Measurements from ENCODE around the gene TTLL11. TPM values are rescaled to one million over a fixed set of nuclear protein-coding genes. Genes with fewer than 3 reads are reported as not detected.

The TTLL11 gene
- total RNA-seq, 2 experiments from 2014 or later = 0.56 to 1.4 TPM

DNA sequence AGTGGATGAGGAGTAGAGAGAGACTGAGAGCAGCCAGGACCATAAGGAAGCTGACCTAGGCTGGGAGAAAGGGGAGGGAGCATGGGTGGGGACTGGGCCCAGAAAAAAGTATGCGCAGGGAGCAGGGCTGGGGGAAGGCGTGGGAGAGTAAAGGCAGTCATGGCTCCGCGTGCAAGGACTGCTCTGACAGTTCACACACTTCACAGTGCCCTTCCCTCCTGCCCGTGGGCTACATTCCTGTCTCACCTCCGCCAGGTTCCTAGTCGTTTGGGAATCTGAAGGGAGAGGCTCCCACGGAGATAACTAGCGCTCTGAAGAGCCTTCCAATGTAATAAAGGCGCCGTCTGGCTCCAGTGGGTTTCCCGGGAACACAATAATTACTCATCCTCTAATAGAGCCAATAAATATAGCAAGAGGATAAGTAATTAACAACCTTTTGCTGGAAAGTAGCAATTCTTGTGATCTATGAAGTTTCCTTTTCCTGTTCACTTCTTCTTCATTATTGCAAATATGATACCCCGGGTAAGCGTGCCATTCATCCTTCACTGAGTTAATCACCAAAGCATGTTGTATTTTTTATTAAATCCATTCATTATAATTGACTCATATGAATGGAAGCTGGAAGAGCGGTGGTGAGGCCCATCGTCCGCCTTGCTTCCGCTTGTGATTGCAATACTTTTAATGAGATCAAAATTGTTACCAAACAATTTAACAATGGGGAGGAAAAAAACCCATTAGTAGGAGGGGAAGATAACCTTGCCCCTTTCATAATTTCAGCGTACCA lies 39.3 kb downstream of the TTLL11 start:
- CTCF ChIA-PET = no interaction called here
- intact Hi-C loops (cut with micrococcal nuclease) = no loop called here
- POLR2A ChIA-PET = no interaction called here
- Mint-ChIP-seq H3K36me3 (ENCODE audit: low read depth) (peaks cover 4% of the 10 kb centered on the region), H3K9me3 (no peaks in the 10 kb centered on the region), H3K4me1 (ENCODE audit: low read depth) (peaks cover 21% of the 10 kb centered on the region), H3K27me3 (no peaks in the 10 kb centered on the region), H3K4me3 (no peak overlapping the region), H3K27ac (no peak overlapping the region)
- no peak for TF ChIP-seq CTCF (IDR thresholded peaks at IDR 0.05)
- DNase-seq (no peak), ATAC-seq (no peak)

GRCh38 chr9:122053064-122053463 lies 40.0 kb downstream of the TTLL11 start:
- Mint-ChIP-seq H3K9me3 (no peaks in the 10 kb centered on the region), H3K4me1 (ENCODE audit: low read depth) (peaks cover 21% of the 10 kb centered on the region), H3K27ac (no peak overlapping the region), H3K36me3 (ENCODE audit: low read depth) (peaks cover 4% of the 10 kb centered on the region), H3K27me3 (no peaks in the 10 kb centered on the region), H3K4me3 (no peak overlapping the region)
- ATAC-seq (no peak), DNase-seq (no peak)
- POLR2A ChIA-PET = no interaction called here
- intact Hi-C loops (cut with micrococcal nuclease) = no loop called here
- CTCF ChIA-PET = interaction anchor here (1.0 kb wide), 1 partner anchor 13 kb away, joined by 3 read pairs; no protein-coding TSS in a partner anchor
- TF ChIP-seq CTCF (IDR thresholded peaks at IDR 0.05) = no peak

- peak; percentile 87 for DNase-seq
Observed at GRCh38 chr9:122051351-122052321, 41.5 kb downstream of the TTLL11 start.

DNA sequence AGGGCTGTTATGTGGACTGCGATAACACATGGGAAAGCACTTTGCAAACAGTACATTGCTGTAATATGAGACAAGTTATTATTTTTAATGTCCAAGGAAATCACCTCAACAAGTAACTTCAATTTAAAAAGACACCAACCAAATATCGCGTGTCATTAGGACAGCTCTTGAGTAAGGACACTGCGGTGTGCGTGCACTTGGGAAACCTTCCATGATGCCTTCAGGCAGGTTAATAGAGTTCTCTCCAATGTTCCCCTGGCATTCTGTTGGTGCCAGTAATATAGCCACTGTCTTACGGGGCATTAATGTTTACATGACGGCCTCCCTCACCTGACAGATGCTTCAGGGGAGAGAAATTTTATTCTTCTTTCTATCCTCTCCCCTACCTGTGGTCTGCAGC lies 42.9 kb downstream of the TTLL11 start:
- H3K4me1 Mint-ChIP-seq (ENCODE audit: low read depth) = peaks cover 21% of the 10 kb centered on the region
- ChIA-PET CTCF (interaction anchor here (1.0 kb wide), 1 partner anchor 49 kb away, joined by 3 read pairs; no protein-coding TSS in a partner anchor), POLR2A (no interaction called here)
- H3K4me3 Mint-ChIP-seq = no peak overlapping the region
- no peak for TF ChIP-seq CTCF (IDR thresholded peaks at IDR 0.05)
- peaks cover 5% of the 10 kb centered on the region for H3K9me3 Mint-ChIP-seq
- no peaks in the 10 kb centered on the region for H3K27me3 Mint-ChIP-seq
- H3K36me3 Mint-ChIP-seq (ENCODE audit: low read depth) = peaks cover 9% of the 10 kb centered on the region
- ATAC-seq (no peak), DNase-seq (no peak)
- no peak overlapping the region for H3K27ac Mint-ChIP-seq
- intact Hi-C loops (cut with micrococcal nuclease) = no loop called here

More at GRCh38 chr9:122051351-122052321, 41.5 kb downstream of the TTLL11 start:
- POLR2A ChIA-PET = no interaction called here
- Mint-ChIP-seq H3K4me1 (ENCODE audit: low read depth) (peaks cover 21% of the 10 kb centered on the region), H3K9me3 (no peaks in the 10 kb centered on the region), H3K4me3 (peak overlapping the region; percentile 8), H3K36me3 (ENCODE audit: low read depth) (peaks cover 4% of the 10 kb centered on the region), H3K27ac (peak overlapping the region; percentile 72), H3K27me3 (no peaks in the 10 kb centered on the region)
- peak; percentile 86 for ATAC-seq
- CTCF ChIA-PET = interaction anchor here (1.0 kb wide), 1 partner anchor 14 kb away, joined by 3 read pairs; no protein-coding TSS in a partner anchor
- intact Hi-C loops (cut with micrococcal nuclease) = no loop called here
- TF ChIP-seq CTCF (IDR thresholded peaks at IDR 0.05) = no peak

Measured in activated CD8-positive, alpha-beta T cell treated with anti-CD3 and anti-CD28 coated beads for 36 hours (primary cell).